Ascending aorta (tissue), 2 donors: ENCODE results near the gene PRSS27. TPM values are rescaled to one million over a fixed set of nuclear protein-coding genes. Genes with fewer than 3 reads are reported as not detected.
A peak's percentile ranks its signal among the peaks of the same experiment; 100 is the strongest.

ENCODE experiments used
- DNase-seq, 2 donors: peaks; one replicate each; pipeline ENCODE4 v3.0.0-alpha.2; 2019; ENCODE audit warnings: low spot score in 2 of 2
- H3K27ac ChIP-seq, 2 donors: fragments of 200-600 bp; sonication (generic); one replicate each; pipeline ENCODE4 v1.5.1; 2016 to 2017; ENCODE audit warnings: mild to moderate bottlenecking in 1 of 2
- H3K27me3 ChIP-seq: fragments of 200-600 bp; sonication (generic); one replicate; pipeline ENCODE4 v1.5.1; 2017
- H3K36me3 ChIP-seq, 2 donors: fragments of 200-600 bp; sonication (generic); one replicate each; pipeline ENCODE4 v1.5.1; 2016
- H3K4me1 ChIP-seq, 2 donors: fragments of 200-600 bp; sonication (generic); one replicate each; pipeline ENCODE4 v1.5.1; 2016 to 2017; ENCODE audit warnings: mild to moderate bottlenecking in 1 of 2
- H3K4me3 ChIP-seq, 2 donors: fragments of 200-600 bp; sonication (generic); one replicate each; pipeline ENCODE4 v1.5.1; 2016 to 2017; ENCODE audit warnings: mild to moderate bottlenecking in 1 of 2
- H3K9me3 ChIP-seq, 2 donors: fragments of 200-600 bp; sonication (generic); one replicate each; pipeline ENCODE4 v1.5.1; 2016
- intact Hi-C: fragments of 100-400 bp; cut with DNase I; formaldehyde crosslinking; loops from one replicate; pipeline ENCODE4 v1.15.1; 2023
- total RNA-seq: library from RNA; depleted of rRNA; stranded (reverse); fragments of >200 nt; gene quantifications from one replicate; pipeline ENCODE4 v1.1.0, GENCODE V29; 2016
- TF ChIP-seq, protein P1 (sequence below), 3 experiments: fragments of 200-600 bp in 2 of 3; fragments of 450-650 bp in 1 of 3; sonication (generic) in 2 of 3; IDR thresholded peaks; one replicate each; pipeline ENCODE4 v1.5.1; 2016 to 2019; ENCODE audit warnings: antibody characterized with exemption in 3 of 3, mild to moderate bottlenecking in 1 of 3, moderate library complexity in 1 of 3

PRSS27 gene
- total RNA-seq = not detected

- no peak for DNase-seq
- intact Hi-C loops = loop anchor here (2.0 kb wide), 1 partner anchor 37 kb away; the partner anchor contains the start of gene KCTD5
- no peaks in the 10 kb centered on the region for H3K36me3 ChIP-seq
- peak within 1 kb of the TSS; percentile 57 to 75 for H3K27ac ChIP-seq
- no peaks in the 10 kb centered on the region for H3K9me3 ChIP-seq
- H3K4me1 ChIP-seq = peaks cover 0 to 8% of the 10 kb centered on the region in 2 donors
- peak within 1 kb of the TSS; percentile 79 to 80 for H3K4me3 ChIP-seq
- H3K27me3 ChIP-seq = no peaks in the 10 kb centered on the region
- TF ChIP-seq, protein P1, sequence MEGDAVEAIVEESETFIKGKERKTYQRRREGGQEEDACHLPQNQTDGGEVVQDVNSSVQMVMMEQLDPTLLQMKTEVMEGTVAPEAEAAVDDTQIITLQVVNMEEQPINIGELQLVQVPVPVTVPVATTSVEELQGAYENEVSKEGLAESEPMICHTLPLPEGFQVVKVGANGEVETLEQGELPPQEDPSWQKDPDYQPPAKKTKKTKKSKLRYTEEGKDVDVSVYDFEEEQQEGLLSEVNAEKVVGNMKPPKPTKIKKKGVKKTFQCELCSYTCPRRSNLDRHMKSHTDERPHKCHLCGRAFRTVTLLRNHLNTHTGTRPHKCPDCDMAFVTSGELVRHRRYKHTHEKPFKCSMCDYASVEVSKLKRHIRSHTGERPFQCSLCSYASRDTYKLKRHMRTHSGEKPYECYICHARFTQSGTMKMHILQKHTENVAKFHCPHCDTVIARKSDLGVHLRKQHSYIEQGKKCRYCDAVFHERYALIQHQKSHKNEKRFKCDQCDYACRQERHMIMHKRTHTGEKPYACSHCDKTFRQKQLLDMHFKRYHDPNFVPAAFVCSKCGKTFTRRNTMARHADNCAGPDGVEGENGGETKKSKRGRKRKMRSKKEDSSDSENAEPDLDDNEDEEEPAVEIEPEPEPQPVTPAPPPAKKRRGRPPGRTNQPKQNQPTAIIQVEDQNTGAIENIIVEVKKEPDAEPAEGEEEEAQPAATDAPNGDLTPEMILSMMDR (IDR thresholded peaks at IDR 0.05) = no peak
Measured at GRCh38 chr16:2720064-2720457, at the start of gene PRSS27. Gene PRSS27 (minus strand): TSS chr16:2720224. CDS start chr16:2720160, 64 bp downstream.

GRCh38 chr16:2769675-2770056, 49.6 kb upstream of the PRSS27 start:
- Histone ChIP-seq H3K4me1 (no peaks in the 10 kb centered on the region), H3K27ac (no peak overlapping the region), H3K9me3 (no peaks in the 10 kb centered on the region), H3K4me3 (no peak overlapping the region), H3K27me3 (no peaks in the 10 kb centered on the region), H3K36me3 (peaks cover 84 to 88% of the 10 kb centered on the region in 2 donors)
- TF ChIP-seq, protein P1 (IDR thresholded peaks at IDR 0.05) = no peak
- no peak for DNase-seq
- intact Hi-C loops = loop anchor here (10.0 kb wide), 1 partner anchor 255 kb away; the partner anchor contains the start of gene ATP6V0C

- H3K4me3 ChIP-seq = no peak overlapping the region
Measured at GRCh38 chr16:2769100-2769529, 49.1 kb upstream of the PRSS27 start.

DNA sequence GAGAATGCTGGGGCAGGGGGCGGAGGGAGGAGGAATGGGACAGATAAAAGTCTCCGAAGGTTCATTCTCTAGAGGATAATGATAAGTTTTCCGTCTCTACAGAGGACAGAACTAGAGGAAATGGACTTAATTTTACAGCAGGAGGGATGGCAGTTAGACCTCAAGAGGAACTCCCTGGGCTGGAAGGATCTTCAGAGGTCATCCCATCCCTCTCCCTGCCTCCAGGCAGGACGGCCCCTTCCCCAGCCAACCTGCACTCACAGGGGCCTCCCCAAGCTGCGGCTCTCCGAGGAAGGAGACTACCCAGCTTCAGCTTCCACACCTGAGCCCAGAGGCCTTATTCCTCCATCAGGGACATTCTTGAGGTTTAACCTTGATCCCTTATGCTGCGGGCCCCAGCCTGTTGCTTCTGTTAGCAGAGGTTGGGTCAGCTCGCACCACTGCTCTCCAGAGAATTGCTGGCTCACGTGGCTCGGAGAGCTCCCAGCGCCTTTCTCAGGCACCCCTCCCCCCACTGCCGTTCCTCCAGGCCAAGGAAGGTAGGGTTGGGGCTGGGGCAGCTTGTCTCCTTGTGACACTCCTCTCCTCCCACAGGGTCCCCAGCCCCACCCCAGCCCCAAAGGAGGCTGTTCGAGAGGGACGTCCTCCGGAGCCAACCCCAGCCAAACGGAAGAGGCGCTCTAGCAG, 48.5 kb upstream of the PRSS27 start:
- Histone ChIP-seq H3K9me3 (no peaks in the 10 kb centered on the region), H3K4me3 (no peak overlapping the region), H3K27me3 (no peaks in the 10 kb centered on the region), H3K36me3 (peaks cover 92 to 95% of the 10 kb centered on the region in 2 donors), H3K27ac (no peak overlapping the region), H3K4me1 (no peaks in the 10 kb centered on the region)
- no peak for DNase-seq
- intact Hi-C loops = no loop called here
- TF ChIP-seq, protein P1 (IDR thresholded peaks at IDR 0.05) = no peak

More at GRCh38 chr16:2769100-2769529, 49.1 kb upstream of the PRSS27 start:
- Histone ChIP-seq H3K27ac (no peak overlapping the region), H3K27me3 (no peaks in the 10 kb centered on the region), H3K9me3 (no peaks in the 10 kb centered on the region), H3K4me1 (no peaks in the 10 kb centered on the region), H3K36me3 (peaks cover 89 to 91% of the 10 kb centered on the region in 2 donors)
- intact Hi-C loops = no loop called here
- TF ChIP-seq, protein P1 (IDR thresholded peaks at IDR 0.05) = no peak
- DNase-seq = no peak

- Histone ChIP-seq H3K27me3 (no peaks in the 10 kb centered on the region), H3K27ac (no peak overlapping the region), H3K4me1 (no peaks in the 10 kb centered on the region), H3K4me3 (no peak overlapping the region), H3K36me3 (peaks cover 92 to 96% of the 10 kb centered on the region in 2 donors), H3K9me3 (no peaks in the 10 kb centered on the region)
- TF ChIP-seq, protein P1 (IDR thresholded peaks at IDR 0.05) = no peak
- intact Hi-C loops = no loop called here
- DNase-seq = no peak
Measured at GRCh38 chr16:2767891-2768290, 47.9 kb upstream of the PRSS27 start.
